GM18867 (cell line): ENCODE measurements around the gene CCDC91.

ENCODE experiments used
- ATAC-seq: cut with Tn5 transposase; IDR thresholded peaks from one replicate; pipeline ENCODE4 v1.9.1; 2021; ENCODE audit warnings: mild to moderate bottlenecking, moderate library complexity; ENCODE audit not compliant: unreplicated experiment

CCDC91 gene

DNA sequence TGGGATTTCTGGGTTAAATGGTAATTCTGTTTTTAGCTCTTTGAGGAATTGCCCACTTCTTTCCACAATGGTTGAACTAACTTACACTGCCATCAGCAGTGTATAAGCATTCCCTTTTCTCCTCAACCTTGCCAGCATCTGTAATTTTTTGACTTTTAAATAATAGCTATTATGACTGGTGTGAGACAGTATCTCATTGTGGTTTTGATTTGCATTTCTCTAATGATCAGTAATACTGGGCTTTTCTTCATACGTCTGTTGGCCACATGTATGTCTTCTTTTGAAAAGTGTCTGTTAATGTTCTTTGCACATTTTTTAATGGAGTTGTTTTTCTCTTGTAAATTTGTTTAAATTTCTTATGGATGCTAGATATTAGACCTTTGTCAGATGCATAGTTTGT is 323.7 kb downstream of the CCDC91 start:
- no peak for ATAC-seq

DNA sequence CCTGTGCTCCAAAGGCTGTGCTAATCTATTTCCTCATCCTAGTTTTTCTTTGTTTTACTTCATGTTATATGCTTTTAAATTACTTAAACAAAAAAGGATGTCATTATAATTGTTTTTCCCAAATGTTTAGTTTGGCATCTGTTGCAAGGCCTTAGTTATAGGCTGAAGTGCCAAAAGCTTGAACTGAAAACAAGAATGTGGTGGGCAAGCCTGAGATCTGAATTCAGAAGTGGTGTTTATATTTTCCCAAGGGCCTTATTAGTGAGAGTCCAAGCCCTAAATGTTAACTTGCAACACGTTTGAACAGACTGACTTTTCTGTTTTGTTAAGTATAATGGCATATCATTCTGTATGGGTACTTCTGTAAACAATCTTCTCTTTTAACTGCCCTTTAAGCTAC is 326.8 kb downstream of the CCDC91 start:
- ATAC-seq = no peak

DNA sequence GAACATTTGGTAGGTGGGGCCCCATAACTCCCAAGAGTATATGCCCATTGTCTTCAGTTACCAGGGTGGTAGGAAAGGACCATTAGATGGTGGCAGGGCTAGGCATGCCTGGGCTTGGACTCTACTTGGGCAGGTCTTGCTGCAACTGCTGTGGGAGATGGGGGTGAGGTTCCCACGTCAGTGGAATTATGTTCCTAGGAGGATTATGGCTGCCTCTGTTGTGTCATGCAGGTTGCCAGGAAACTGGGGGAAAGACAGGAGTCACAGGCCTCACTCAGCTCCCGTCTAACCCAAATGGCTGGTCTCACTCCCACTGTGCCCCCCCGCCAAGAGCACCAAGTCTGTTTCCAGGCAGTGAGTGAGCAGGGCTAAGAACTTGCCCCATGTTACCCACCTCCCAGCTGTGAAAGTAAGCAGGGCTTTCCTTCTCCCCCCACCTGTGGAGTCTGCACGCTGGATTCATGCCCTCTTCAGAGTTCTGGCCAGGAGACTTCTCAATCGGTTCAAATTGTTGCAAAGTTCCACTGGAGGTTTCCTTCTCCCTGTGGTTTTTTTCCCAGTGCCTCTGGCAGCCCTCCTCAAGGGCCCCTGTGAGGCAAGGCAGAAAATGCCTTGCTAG is 337.5 kb downstream of the CCDC91 start:
- no peak for ATAC-seq

DNA sequence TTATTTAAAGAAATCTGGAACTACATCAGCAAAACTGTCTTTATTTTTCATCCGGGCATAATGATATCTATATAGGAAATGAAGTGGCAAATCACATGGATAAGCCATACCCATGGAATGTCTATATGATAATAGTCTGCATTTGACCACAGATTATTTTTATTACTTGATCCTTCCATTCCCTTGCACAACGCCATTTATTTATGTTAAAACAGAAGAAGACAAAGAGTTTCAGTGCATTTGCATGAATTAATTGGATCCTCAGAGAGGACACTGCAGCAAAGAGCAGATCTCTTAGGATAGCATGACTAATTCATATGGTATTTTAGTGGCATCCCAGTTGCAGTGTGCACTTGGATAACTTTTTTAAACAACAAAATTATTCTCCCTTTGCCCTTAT is 345.0 kb downstream of the CCDC91 start:
- no peak for ATAC-seq

DNA sequence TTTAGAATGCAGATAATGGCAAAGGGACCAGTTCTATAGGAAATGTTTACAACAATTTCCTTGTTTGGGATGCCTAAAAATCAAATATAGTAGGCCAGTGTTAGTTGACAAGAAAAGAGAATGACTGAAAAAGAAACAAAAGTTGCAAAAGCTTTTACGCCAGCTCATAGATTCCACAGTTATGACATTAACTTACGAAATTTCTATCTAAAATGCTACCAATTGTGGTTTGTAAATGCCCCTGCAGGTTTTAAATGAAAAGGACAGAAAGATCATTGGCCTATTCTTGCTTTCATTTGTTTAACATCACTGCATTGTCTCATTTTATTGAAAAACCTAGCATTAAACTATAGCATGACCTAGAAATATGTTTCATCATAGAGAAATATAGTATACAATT is 345.8 kb downstream of the CCDC91 start:
- ATAC-seq = no peak

DNA sequence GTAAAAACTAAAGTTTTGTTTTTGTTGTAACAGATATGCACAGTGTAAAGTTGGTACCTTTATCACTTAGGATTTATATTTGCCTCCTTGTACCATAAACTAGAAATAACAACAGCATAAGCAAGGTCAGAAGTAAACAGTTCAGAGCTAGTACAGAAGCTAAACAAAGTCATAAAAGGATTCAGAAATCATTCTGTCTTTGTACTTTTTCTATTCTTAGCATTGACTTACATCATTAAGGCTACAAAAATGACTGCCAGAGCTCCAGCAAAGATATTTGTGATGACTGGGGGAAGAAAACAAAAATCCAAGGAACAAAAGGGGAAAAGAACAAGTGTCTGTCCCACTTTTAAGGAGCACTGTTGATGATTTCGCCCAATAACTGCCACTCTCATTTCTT is 347.2 kb downstream of the CCDC91 start:
- ATAC-seq = no peak

DNA sequence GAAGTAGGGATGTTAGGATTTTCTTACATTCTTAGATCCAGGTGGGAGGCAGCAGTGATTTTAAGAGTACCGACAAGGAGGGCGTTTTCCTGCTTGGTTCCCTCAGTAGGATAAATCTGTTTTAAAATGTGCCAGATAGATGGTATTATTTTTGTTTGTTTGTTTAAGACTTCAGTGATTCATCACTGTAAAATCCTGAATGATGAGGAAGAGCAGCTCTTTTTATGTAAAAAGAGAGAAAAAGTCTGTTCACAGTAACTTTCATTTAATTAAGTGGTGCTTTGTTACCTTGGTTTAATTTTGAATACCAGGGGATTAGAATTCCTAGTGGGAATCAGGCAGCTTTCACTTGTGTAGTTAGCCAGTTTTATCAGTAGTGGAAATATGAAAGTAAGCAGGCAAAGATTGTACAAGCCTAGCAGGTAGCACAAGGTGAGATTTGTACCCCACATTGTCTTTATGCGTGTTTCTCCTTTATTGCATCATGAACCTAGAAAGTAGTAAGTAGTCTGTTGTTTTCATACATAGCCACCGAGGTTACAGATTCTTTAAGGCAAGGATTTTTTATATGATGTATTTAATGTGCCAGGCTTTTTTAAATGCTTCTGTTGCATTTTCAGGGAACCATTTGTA is 349.6 kb downstream of the CCDC91 start:
- ATAC-seq = no peak

DNA sequence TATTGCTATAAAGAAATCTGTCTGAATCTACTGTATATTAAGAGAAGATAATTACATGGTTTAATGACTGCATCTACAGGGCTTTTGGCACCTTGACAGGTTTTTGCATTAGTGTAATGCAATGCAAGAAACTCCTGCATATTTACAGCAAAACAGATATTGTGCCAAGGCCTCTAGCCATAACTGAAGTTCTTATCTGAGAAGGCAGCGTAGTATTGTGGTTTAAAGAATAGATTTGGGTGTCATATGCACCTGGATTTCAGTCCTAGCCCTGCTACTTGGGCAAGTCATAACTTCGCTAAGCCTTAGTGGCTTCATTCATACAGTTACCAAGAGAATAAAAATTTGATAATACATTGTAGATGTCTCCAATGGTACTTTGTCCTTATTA is 350.1 kb downstream of the CCDC91 start:
- no peak for ATAC-seq

DNA sequence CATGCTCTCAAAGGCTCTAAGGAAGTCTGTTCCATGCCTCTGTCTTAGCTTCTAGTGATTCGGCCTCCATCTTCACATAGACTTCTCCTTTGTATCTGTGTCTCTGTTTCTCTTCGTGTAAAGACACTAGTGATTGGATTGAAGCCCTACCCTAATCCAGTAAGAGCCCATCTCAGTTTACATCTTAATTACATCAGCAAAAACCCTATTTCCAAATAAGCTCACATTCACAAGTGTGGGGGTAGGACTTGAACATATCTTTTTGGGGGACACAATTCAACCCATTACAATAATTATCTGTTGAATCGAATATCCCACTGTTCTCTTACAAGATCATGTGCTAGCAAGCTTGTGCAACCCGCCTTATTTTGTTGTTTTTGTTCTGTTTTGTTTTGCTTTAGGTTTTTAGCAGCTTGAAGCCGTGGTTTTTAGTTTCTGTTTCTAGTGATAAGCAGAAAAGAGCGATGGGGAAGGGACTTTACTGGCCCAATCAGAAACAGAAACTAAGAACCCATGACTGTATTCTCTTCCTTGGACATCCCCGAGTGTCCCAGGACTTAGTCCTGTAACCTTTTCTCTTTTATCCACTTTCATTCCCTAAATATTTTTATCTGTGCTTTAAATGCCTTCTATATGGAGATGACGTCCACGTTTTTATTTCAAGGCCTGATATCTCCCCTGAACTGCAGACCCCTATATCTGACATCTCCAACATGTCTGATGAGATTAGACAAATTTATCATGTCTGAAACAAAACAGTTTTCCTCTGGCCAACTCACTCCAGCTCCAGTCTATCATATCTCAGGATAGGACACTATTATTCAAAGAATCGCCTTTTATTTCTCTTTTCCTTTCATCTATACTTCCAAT is 353.0 kb downstream of the CCDC91 start:
- peak; percentile 88 for ATAC-seq

DNA sequence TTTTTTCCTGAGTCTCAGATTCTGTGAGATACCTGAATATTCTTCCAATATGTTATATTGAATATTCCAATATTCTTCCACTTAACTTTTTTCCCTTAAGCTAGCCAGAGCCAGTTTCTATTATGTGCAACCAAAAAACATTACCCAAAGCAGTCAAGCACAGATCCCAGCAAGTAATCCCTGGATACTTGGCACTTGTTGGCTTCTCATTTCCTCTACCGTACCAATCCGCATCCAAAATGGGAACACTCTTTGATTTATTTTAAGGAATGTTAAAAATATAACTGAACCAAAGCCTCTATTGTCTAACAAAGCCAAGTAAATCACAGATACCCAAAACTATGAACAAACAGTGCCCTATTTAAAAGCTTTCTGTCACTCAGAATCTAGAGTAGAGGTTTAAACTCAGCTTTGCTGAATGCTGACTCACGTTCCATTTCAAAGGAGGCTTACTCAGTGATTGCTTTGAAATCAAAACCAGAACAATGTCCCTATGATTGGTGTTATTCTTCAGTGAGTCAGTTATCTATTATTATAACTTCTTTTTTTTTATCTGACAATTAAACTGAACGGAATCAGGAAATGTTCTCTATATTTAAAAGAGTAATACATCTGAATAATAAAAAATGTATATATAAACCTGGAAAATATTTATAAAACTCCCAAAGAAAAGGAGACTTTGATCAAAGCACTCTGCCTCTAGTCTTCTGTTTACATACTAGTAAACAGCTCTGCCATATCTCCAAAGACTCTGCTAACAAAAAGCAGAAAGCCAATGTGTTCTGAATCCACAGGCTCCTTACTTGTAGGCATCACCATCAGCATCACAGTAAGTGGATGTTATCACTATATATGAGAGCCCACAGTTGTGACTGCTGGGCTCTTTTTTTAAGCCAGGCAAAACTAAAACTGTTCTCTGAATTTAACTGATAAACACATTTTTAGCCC is 360.8 kb downstream of the CCDC91 start:
- no peak for ATAC-seq

DNA sequence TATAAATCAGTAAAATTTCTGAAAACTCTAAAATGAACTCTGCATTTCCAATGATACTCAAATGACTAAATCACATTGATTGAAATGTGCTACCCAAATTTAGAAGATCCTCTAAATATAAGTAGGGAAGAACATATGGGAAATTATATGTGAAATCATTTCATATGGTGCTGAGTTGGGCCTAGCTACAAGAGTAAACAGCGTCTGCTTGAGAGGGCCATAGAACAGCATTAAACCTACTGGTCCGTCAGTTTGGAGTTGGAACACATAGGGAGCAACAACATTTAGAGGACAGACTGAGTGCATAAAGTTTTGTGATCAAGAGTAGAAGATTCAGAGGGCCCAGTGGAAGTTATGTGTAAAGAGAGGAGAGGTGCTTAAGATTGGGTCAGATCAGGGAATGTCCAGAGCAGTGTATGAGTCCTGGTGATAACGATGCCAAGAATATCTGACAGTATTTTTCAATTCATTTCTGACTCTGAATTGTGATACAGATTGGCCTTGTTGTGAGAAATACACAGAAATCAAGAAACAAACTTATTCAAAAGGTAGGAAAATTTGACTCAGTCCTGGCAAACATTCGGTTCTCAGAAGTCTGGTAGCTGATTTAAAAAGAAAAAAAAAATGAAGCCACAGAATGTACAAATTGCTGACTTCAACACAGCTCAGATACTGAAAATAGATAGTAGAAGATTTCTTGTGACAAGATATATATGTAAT is 362.2 kb downstream of the CCDC91 start:
- no peak for ATAC-seq

DNA sequence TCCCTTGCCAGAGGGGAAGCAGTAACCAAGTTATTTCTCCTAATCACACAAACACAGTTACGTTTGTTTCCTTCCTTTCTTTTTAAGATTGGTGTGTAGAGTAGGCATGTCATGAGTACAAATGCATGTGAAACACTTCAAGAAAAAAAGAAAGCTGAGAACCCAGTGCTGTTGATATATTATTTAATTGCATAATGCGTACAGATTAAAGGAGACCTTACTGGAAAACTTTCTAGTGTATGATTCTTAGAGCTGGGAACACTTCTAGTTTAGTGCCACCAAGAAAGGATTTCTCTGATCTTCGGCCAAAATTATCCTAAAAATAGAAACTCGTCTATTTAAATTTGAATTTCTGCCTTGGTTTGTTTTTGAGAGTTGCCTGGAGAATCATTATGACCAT is 365.5 kb downstream of the CCDC91 start:
- no peak for ATAC-seq

DNA sequence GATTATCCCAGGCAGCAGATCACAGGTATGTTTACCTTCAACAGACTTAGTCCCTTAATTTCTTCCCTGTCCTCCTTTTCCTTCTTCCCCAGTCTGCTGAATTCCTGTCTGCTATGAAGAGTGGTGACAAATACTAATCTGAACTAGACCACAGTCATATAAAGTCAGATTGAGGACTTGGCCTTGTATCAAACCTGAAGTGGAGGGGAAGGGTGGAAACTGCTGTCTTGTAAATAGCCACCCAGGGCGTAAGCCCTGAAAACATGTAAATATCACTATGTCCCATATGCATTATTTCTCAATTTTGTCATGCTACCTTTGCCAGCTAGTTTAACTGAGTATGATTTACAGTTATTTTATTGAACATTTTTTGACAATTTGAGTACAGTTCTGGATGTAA is 368.0 kb downstream of the CCDC91 start:
- ATAC-seq = no peak

DNA sequence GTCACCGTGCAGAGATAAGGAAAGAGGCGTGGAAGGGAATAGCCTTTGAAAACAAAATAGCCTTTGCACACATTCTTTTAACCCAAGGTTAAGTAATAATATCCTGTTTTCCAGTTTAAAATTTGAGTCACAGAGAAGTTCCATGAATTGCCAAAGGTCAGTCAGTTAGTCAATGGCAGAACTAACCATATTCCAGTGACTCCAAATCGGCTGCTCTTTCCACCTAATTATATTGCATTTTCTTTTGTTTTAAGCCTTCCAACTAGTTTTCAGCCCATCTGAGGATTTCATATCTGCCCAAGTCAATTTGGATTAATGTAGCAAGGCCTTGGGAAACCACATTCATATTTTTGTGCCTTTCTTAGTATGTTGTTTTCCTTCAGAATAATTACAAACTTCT is 373.0 kb downstream of the CCDC91 start:
- ATAC-seq = no peak

DNA sequence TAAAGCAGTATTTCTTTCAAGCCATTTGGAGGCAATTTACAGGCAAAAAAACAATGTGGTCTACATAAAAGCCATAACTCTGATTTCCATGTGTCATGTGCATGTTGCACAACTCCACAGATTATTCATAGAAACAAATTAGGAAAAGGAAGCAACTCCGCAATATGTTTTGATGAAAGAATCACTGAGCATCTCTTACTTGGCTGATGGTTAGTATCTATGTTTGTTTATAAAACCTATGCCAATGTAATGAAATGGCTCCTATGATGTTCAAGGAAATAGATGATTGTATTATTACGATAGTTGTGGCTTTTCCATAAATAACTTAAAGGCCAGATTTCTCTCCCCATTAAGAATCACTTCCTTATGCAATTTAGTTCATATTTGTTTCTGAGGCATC is 373.7 kb downstream of the CCDC91 start:
- no peak for ATAC-seq

DNA sequence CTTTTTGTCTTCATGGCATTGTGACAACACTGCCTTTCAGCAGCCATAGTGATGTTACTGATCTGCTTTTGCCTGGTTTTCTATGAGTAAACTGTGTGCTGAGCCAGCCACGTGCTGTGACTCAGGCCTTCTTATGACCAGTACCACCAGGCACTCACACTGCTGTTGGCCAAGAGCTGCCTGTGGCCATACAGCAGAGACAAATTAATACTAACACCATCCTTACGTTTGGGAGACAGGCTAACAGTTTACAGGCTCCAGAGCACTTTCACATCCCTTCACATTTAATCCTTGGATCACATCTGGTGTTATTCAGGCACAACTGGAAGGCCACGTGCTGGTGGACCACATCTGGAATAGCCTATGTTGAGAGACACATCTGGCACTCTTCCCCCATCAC is 377.9 kb downstream of the CCDC91 start:
- ATAC-seq = no peak

DNA sequence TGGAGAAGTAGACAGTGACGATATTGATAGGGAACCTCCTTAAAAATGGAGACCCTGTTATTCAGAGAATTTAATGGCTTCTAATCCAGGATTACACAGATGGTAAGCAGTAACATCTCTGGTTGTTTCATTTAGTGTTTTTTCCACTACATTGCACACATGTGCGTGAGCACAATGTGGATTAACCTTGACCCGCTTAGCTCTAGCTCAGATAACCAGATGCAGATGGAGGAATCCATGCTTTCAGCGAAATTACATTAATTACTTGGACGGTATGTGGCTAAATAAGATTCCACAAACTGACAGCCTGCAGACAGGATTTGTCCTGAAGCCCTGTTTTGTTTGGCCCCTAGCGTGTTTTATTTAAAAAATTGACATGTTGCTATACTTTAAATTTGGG is 378.4 kb downstream of the CCDC91 start:
- no peak for ATAC-seq

DNA sequence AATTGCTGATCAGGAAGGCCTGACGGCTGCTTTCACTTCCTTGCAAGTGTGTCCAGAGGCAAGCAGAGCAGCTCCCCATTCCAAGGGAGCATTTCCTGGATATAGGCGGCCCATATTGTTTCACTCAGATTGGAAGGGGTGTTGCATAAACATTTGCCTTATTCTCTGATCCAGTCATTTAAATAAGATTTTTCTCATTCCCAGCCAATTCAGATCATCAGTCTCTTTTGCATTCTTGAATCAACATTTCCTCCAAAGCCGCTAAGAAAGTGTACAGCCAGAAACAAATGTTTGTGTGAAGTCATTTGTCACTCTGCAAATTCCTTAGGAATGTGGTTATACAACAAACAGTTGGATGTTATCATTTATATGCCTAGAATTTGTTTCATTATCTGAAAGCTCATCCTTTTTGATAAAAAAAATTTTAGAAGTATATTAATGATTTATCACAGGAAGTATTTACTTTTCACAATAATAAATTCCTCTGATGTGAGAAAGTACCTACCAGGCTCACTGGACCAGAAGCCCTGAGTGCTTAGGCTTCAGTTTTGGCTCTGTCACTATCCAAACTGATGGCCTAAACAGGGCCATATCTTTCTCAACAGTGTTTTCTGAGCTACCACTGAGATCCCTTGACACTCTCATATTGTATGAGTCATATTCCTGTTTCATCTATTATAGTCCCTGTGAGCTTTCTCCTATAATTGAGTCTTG is 379.6 kb downstream of the CCDC91 start:
- ATAC-seq = no peak

DNA sequence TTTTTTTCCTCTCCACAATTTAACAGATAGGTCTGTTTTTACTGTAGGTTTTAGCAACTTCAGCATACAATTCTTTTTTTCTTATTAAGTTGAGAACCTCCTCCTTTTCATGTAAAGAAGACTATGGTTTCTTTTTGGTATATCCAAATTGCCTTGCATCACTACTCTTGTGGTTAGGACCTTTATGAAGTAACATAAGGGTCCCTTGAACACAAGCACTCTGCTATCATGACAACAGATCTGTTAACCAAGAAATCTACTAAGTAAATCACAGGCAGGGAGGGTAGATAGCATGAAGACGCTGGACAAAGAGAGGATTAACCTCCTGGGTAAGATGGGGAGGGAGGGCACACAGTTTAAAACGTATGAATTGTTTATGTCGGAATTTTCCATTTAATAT is 380.6 kb downstream of the CCDC91 start:
- no peak for ATAC-seq
